Measurements from ENCODE around the gene EIF2S1.

- TF ChIP-seq CTCF (conservative IDR thresholded peaks at IDR 0.05; ENCODE audit: low read depth, low read length) (no peak), EZH2phosphoT487 (IDR thresholded peaks at IDR 0.05; ENCODE audit: borderline replicate concordance, low read length) (no peak), EZH2 (IDR thresholded peaks at IDR 0.05; ENCODE audit: low read length, unreplicated experiment) (no peak)
These were observed 35.7 kb downstream of the EIF2S1 start for GRCh38 chr14:67395876-67396189.
